Neural cell (in vitro differentiated cells): Measurements from ENCODE around the gene ECM1. TPM values are rescaled to one million over a fixed set of nuclear protein-coding genes. Genes with fewer than 3 reads are reported as not detected.

Experiments used
- H2AFZ ChIP-seq: fragments of 200-600, 300-800 bp; sonication (generic), shearing (Covaris generic); 2 replicates; pipeline ENCODE4 v1.6.0; 2014; ENCODE audit warnings: low read depth, mild to moderate bottlenecking, antibody characterized with exemption, low read length, moderate library complexity
- H3F3A ChIP-seq: fragments of 200-600 bp; shearing (Covaris generic); 2 replicates; pipeline ENCODE4 v1.6.1; 2016; ENCODE audit warnings: mild to moderate bottlenecking, moderate library complexity, mixed read lengths, antibody characterized with exemption, low read length; ENCODE audit not compliant: insufficient read depth, poor library complexity, severe bottlenecking
- H3K27ac ChIP-seq: fragments of 200-600, 300-800 bp; sonication (generic), shearing (Covaris generic); 2 replicates; pipeline ENCODE4 v1.5.1; 2014; ENCODE audit warnings: mild to moderate bottlenecking, low read length, moderate library complexity
- H3K27me3 ChIP-seq: fragments of 300-800, 200-600 bp; sonication (generic), shearing (Covaris generic); 2 replicates; pipeline ENCODE4 v1.6.0; 2014; ENCODE audit warnings: mild to moderate bottlenecking, low read depth, low read length, moderate library complexity; ENCODE audit not compliant: insufficient read depth
- H3K36me3 ChIP-seq: fragments of 300-800, 200-600 bp; sonication (generic), shearing (Covaris generic); 2 replicates; pipeline ENCODE4 v1.5.1; 2014; ENCODE audit warnings: mild to moderate bottlenecking, antibody characterized with exemption, low read length, moderate library complexity; ENCODE audit not compliant: insufficient read depth
- H3K4me2 ChIP-seq: fragments of 300-800, 200-600 bp; sonication (generic), shearing (Covaris generic); 2 replicates; pipeline ENCODE4 v1.6.0; 2014; ENCODE audit warnings: mild to moderate bottlenecking, low read length
- H3K4me3 ChIP-seq: fragments of 300-800, 200-600 bp; sonication (generic), shearing (Covaris generic); 2 replicates; pipeline ENCODE4 v1.5.1; 2014; ENCODE audit warnings: mild to moderate bottlenecking, low read length, moderate library complexity
- H3K79me2 ChIP-seq: fragments of 200-600 bp; shearing (Covaris generic); replicated peaks from 2 replicates; pipeline ENCODE4 v1.6.0; 2014; ENCODE audit warnings: mild to moderate bottlenecking, low read length, moderate library complexity; ENCODE audit not compliant: insufficient read depth
- H3K9ac ChIP-seq: fragments of 300-800, 200-600 bp; sonication (generic), shearing (Covaris generic); 2 replicates; pipeline ENCODE4 v1.6.1; 2016; ENCODE audit warnings: mild to moderate bottlenecking, low read length, mixed read lengths
- H3K9me2 ChIP-seq: fragments of 200-600 bp; shearing (Covaris generic); 2 replicates; pipeline ENCODE4 v1.6.1; 2016; ENCODE audit warnings: mild to moderate bottlenecking, low read length, mixed read lengths; ENCODE audit not compliant: insufficient read depth
- H3K9me3 ChIP-seq: fragments of 200-600, 300-800 bp; sonication (generic), shearing (Covaris generic); 2 replicates; pipeline ENCODE4 v1.6.1; 2016; ENCODE audit warnings: mild to moderate bottlenecking, mixed run types, low read length, moderate library complexity, mixed read lengths
- H4K20me1 ChIP-seq: fragments of 200-600 bp; shearing (Covaris generic); 2 replicates; pipeline ENCODE4 v1.6.1; 2016; ENCODE audit warnings: mild to moderate bottlenecking, mixed run types; ENCODE audit not compliant: insufficient read depth
- EP300 ChIP-seq: fragments of 450-650 bp; conservative IDR thresholded peaks from 2 replicates; pipeline ENCODE4 v1.6.1; 2014; ENCODE audit warnings: antibody characterized with exemption, mild to moderate bottlenecking, moderate library complexity; ENCODE audit not compliant: poor library complexity, severe bottlenecking
- EZH2 ChIP-seq: fragments of 200-600, 300-800 bp; shearing (Covaris generic), sonication (generic); IDR thresholded peaks from 2 replicates; pipeline ENCODE4 v1.6.1; 2014; ENCODE audit warnings: antibody characterized with exemption, low read length, borderline replicate concordance, mild to moderate bottlenecking; ENCODE audit not compliant: insufficient read depth, poor library complexity, severe bottlenecking
- MXI1 ChIP-seq: fragments of 450-650 bp; conservative IDR thresholded peaks from 2 replicates; pipeline ENCODE4 v1.6.1; 2014; ENCODE audit warnings: antibody characterized with exemption, mild to moderate bottlenecking; ENCODE audit not compliant: poor library complexity, severe bottlenecking
- POLR2AphosphoS5 ChIP-seq: IDR thresholded peaks from 2 replicates; pipeline ENCODE4 v1.6.1; 2012
- RAD21 ChIP-seq: fragments of 450-650 bp; conservative IDR thresholded peaks from 2 replicates; pipeline ENCODE4 v1.6.1; 2014; ENCODE audit warnings: antibody characterized with exemption, mild to moderate bottlenecking, moderate library complexity
- SMC3 ChIP-seq: fragments of 450-650 bp; conservative IDR thresholded peaks from 2 replicates; pipeline ENCODE4 v1.6.1; 2014; ENCODE audit warnings: antibody characterized with exemption, mild to moderate bottlenecking, moderate library complexity; ENCODE audit not compliant: poor library complexity
- TAF1 ChIP-seq: IDR thresholded peaks from 2 replicates; pipeline ENCODE4 v1.6.1; 2012; ENCODE audit warnings: low read depth
- polyA plus RNA-seq: library from polyadenylated mRNA; depleted of rRNA; stranded (reverse); fragments of >200 nt; gene quantifications from 2 replicates; pipeline ENCODE4 v1.2.3, GENCODE V29; 2014
- TF ChIP-seq, protein P1 (sequence below): fragments of 450-650 bp; IDR thresholded peaks from 2 replicates; pipeline ENCODE4 v1.5.1; 2014; ENCODE audit warnings: antibody characterized with exemption, mild to moderate bottlenecking, moderate library complexity; ENCODE audit not compliant: poor library complexity, severe bottlenecking
- TF ChIP-seq, protein P2 (sequence below): IDR thresholded peaks from 2 replicates; pipeline ENCODE4 v1.6.1; 2012; ENCODE audit warnings: borderline replicate concordance

ECM1 gene
- polyA plus RNA-seq, 1 donor from 2014 or later, result 2.3 TPM

DNA sequence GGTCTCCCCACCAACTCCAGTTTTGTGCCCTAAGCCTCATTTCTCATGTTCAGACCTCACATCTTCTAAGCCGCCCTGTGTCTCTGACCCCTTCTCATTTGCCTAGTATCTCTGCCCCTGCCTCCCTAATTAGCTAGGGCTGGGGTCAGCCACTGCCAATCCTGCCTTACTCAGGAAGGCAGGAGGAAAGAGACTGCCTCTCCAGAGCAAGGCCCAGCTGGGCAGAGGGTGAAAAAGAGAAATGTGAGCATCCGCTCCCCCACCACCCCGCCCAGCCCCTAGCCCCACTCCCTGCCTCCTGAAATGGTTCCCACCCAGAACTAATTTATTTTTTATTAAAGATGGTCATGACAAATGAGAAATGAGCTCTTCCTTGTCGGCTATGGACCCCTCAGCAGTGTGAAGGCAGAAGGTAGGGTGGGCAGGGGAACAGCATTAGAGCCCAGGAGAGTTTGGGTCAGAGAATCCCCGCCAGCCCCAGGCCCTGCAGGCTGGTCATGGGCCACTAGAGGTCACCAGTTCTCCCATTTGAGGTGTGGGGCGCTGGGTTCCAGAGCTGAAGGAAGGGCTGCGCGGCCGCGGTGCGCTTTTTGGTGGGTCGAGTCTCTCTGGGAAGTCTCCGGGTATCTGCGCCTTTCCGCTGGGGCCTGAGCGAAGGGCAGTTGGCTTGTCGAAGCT is 52.8 kb downstream of the ECM1 start:
- Histone ChIP-seq H3K79me2 (peaks cover 8% of the 10 kb centered on the region), H3K27me3 (no peaks in the 10 kb centered on the region), H2AFZ (peak overlapping the region; percentile 91), H3K4me2 (peak overlapping the region; percentile 76), H3F3A (peaks cover 4% of the 10 kb centered on the region), H3K27ac (peak overlapping the region; percentile 78), H3K9me2 (no peaks in the 10 kb centered on the region), H3K36me3 (no peaks in the 10 kb centered on the region), H4K20me1 (no peaks in the 10 kb centered on the region), H3K9ac (peak overlapping the region; percentile 77), H3K9me3 (no peaks in the 10 kb centered on the region), H3K4me3 (peak overlapping the region; percentile 64)
- no peak for TF ChIP-seq POLR2AphosphoS5
- TF ChIP-seq MXI1, result no peak
- no peak for TF ChIP-seq TAF1
- TF ChIP-seq EZH2, result no peak
- TF ChIP-seq EP300, result no peak
- TF ChIP-seq RAD21, result peak; percentile 78
- peak; percentile 71 for TF ChIP-seq SMC3
- TF ChIP-seq, protein P1, sequence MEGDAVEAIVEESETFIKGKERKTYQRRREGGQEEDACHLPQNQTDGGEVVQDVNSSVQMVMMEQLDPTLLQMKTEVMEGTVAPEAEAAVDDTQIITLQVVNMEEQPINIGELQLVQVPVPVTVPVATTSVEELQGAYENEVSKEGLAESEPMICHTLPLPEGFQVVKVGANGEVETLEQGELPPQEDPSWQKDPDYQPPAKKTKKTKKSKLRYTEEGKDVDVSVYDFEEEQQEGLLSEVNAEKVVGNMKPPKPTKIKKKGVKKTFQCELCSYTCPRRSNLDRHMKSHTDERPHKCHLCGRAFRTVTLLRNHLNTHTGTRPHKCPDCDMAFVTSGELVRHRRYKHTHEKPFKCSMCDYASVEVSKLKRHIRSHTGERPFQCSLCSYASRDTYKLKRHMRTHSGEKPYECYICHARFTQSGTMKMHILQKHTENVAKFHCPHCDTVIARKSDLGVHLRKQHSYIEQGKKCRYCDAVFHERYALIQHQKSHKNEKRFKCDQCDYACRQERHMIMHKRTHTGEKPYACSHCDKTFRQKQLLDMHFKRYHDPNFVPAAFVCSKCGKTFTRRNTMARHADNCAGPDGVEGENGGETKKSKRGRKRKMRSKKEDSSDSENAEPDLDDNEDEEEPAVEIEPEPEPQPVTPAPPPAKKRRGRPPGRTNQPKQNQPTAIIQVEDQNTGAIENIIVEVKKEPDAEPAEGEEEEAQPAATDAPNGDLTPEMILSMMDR, result peak; percentile 87
- TF ChIP-seq, protein P2, sequence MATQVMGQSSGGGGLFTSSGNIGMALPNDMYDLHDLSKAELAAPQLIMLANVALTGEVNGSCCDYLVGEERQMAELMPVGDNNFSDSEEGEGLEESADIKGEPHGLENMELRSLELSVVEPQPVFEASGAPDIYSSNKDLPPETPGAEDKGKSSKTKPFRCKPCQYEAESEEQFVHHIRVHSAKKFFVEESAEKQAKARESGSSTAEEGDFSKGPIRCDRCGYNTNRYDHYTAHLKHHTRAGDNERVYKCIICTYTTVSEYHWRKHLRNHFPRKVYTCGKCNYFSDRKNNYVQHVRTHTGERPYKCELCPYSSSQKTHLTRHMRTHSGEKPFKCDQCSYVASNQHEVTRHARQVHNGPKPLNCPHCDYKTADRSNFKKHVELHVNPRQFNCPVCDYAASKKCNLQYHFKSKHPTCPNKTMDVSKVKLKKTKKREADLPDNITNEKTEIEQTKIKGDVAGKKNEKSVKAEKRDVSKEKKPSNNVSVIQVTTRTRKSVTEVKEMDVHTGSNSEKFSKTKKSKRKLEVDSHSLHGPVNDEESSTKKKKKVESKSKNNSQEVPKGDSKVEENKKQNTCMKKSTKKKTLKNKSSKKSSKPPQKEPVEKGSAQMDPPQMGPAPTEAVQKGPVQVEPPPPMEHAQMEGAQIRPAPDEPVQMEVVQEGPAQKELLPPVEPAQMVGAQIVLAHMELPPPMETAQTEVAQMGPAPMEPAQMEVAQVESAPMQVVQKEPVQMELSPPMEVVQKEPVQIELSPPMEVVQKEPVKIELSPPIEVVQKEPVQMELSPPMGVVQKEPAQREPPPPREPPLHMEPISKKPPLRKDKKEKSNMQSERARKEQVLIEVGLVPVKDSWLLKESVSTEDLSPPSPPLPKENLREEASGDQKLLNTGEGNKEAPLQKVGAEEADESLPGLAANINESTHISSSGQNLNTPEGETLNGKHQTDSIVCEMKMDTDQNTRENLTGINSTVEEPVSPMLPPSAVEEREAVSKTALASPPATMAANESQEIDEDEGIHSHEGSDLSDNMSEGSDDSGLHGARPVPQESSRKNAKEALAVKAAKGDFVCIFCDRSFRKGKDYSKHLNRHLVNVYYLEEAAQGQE, result no peak

DNA sequence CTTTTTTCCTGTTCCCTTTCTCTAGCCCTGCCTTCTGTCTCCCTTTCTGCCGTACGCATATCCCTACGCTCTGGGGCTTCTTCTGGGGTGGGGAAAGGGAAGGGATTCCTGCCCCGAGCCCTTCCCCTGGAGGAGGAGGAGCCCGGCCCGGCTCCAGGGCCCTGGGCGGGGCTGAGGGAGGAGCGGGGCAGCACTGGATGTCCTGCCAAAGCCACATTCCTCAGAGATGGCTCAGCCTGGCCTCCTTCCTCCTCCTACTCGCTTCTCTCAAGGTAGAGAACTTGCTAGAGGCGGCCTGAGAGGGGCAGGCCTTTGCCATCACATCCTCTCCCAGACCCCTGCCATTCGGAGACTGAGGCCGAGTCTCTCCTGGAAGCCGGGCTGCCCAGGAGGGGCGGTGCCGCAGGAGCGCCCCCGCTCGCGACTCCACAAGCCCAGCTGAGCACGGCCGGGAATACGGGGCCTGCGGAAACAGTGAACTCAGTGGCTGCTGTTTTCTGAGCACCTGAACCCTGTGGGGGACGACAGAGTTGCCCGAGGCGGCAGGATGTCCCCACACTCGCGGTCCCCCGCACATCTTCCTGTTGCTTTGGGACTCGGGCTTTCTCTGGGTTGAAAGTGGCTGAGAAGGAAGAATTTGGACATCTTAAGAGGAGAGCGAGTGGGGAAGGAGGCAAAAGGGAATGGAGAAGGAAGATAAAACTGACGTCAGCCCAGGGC is 53.5 kb downstream of the ECM1 start:
- Histone ChIP-seq H3K9me2 (no peaks in the 10 kb centered on the region), H3K9ac (peak overlapping the region; percentile 77), H3K27ac (peak overlapping the region; percentile 78), H3K4me3 (peak overlapping the region; percentile 64), H3K4me2 (peak overlapping the region; percentile 76), H3F3A (peaks cover 4% of the 10 kb centered on the region), H3K36me3 (no peaks in the 10 kb centered on the region), H2AFZ (peak overlapping the region; percentile 91), H3K79me2 (peaks cover 11% of the 10 kb centered on the region), H4K20me1 (no peaks in the 10 kb centered on the region), H3K9me3 (no peaks in the 10 kb centered on the region), H3K27me3 (no peaks in the 10 kb centered on the region)
- TF ChIP-seq TAF1, result peak; percentile 59
- peak; percentile 1 for TF ChIP-seq MXI1
- no peak for TF ChIP-seq EZH2
- peak; percentile 26 for TF ChIP-seq RAD21
- TF ChIP-seq, protein P1, result peak; percentile 56
- no peak for TF ChIP-seq SMC3
- TF ChIP-seq, protein P2, result no peak
